NCI-H2196 (cell line): ENCODE data around the gene CSTF2T.

Experiments used
- DNase-seq: peaks from one replicate; lab custom pipeline; 2025; ENCODE audit not compliant: unreplicated experiment; lab: John Stamatoyannopoulos, UW

Gene CSTF2T

DNA sequence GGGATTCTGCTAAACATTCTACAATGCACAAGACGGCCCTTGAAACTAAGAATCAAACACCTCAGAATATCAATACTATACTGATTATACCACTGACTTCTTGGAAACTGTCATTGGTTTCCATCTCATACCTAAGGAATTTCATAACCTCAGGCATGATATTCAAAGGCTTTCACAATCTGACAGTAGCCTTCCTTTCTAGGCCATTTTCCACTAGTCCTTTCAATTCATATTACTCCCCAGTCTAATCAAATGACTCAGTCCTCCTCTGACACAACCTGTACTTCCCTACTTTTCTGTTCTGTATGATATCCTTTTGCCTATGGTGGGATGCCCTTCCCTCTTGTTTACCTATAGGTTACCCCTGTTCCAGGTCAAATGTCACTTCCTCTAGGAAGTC is 48.3 kb downstream of the CSTF2T start:
- DNase-seq: no peak

DNA sequence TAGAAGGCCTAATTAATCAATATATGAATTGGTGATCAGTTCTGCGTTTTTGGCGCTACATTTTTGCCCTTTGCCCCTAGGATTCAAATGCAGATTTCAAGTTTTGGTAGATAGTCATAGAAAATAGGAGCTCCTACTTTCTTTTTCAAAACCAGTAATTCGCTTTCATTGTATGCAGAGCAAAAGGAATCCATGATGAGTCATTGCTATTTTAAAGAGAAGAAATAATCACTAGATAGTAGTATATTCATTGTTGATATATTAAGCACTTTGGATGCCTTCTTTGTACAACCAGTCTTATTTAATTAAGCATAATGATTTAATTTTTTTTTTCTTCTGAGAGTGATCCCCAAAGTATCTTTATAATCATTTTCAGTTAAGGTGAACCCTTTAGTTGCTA is 50.3 kb downstream of the CSTF2T start:
- DNase-seq: no peak
